WTC11 (cell line): ENCODE results near the gene TLE3. TPM values are rescaled to one million over a fixed set of nuclear protein-coding genes. Genes with fewer than 3 reads are reported as not detected.

ENCODE experiments used
- ATAC-seq: fragments of 200-7000 bp; cut with Tn5 transposase; 2 replicates; pipeline ENCODE4 v1.10.0; 2021; ENCODE audit warnings: mild to moderate bottlenecking, moderate library complexity
- CTCF ChIA-PET: fragments of 300-600 bp; sonication (Branson Sonifier 250); formaldehyde crosslinking; loops from one replicate; lab custom pipeline; 2021; ENCODE audit warnings: antibody characterized with exemption; lab: Charles Lee
- POLR2A ChIA-PET: fragments of 350-600 bp; sonication (Branson Sonifier 250); formaldehyde crosslinking; loops from one replicate; lab custom pipeline; 2021; ENCODE audit warnings: antibody characterized with exemption; lab: Charles Lee
- DNase-seq: peaks from one replicate; pipeline ENCODE4 v3.0.0; 2021; ENCODE audit warnings: low spot score
- H3K27ac Mint-ChIP-seq: 2 replicates; pipeline ENCODE4 v1.8.0; 2021; ENCODE audit warnings: mixed read lengths
- H3K27me3 Mint-ChIP-seq: 2 replicates; pipeline ENCODE4 v1.8.0; 2021; ENCODE audit warnings: low read depth, mild to moderate bottlenecking, moderate library complexity, mixed read lengths
- H3K36me3 Mint-ChIP-seq: 2 replicates; pipeline ENCODE4 v1.8.0; 2021; ENCODE audit warnings: mixed read lengths
- H3K4me1 Mint-ChIP-seq: 2 replicates; pipeline ENCODE4 v1.8.0; 2022; ENCODE audit warnings: mixed read lengths
- H3K4me3 Mint-ChIP-seq: 2 replicates; pipeline ENCODE4 v1.8.0; 2021; ENCODE audit warnings: mild to moderate bottlenecking, moderate library complexity, mixed read lengths
- H3K9me3 Mint-ChIP-seq: 2 replicates; pipeline ENCODE4 v1.8.0; 2021; ENCODE audit warnings: mixed read lengths
- AFF4 ChIP-seq: sonication (generic); formaldehyde crosslinking; IDR thresholded peaks from 2 replicates; pipeline ENCODE4 v1.8.1; 2023; ENCODE audit warnings: mild to moderate bottlenecking, missing genetic modification reagents, borderline replicate concordance
- ATF6 ChIP-seq: sonication (generic); formaldehyde crosslinking; IDR thresholded peaks from 2 replicates; pipeline ENCODE4 v1.8.1; 2023; ENCODE audit warnings: mild to moderate bottlenecking, missing genetic modification reagents
- CBFB ChIP-seq: sonication (generic); formaldehyde crosslinking; IDR thresholded peaks from 2 replicates; pipeline ENCODE4 v1.8.1; 2022; ENCODE audit warnings: mild to moderate bottlenecking, low read depth, missing genetic modification reagents
- E2F4 ChIP-seq: sonication (generic); formaldehyde crosslinking; IDR thresholded peaks from 2 replicates; pipeline ENCODE4 v1.8.1; 2022; ENCODE audit warnings: low read depth, mild to moderate bottlenecking, moderate library complexity, missing genetic modification reagents, borderline replicate concordance
- E2F5 ChIP-seq: sonication (generic); formaldehyde crosslinking; IDR thresholded peaks from 2 replicates; pipeline ENCODE4 v1.8.1; 2022; ENCODE audit warnings: mild to moderate bottlenecking, moderate library complexity, missing genetic modification reagents
- GRHL2 ChIP-seq: fragments of 250-450 bp; sonication (Bioruptor Pico); IDR thresholded peaks from 2 replicates; pipeline ENCODE4 v1.8.0; 2022; ENCODE audit warnings: mild to moderate bottlenecking, moderate library complexity; ENCODE audit not compliant: insufficient replicate concordance, severe bottlenecking
- HMGXB4 ChIP-seq: sonication (generic); formaldehyde crosslinking; IDR thresholded peaks from 2 replicates; pipeline ENCODE4 v1.8.1; 2023; ENCODE audit warnings: mild to moderate bottlenecking, moderate library complexity, missing genetic modification reagents
- IRF1 ChIP-seq: sonication (generic); formaldehyde crosslinking; IDR thresholded peaks from 2 replicates; pipeline ENCODE4 v1.8.0; 2023; ENCODE audit warnings: missing genetic modification reagents
- JAZF1 ChIP-seq: fragments of 250-450 bp; sonication (Bioruptor Pico); IDR thresholded peaks from 2 replicates; pipeline ENCODE4 v1.9.0; 2021; ENCODE audit warnings: moderate library complexity, mild to moderate bottlenecking, inconsistent platforms
- JUN ChIP-seq: sonication (generic); formaldehyde crosslinking; IDR thresholded peaks from 2 replicates; pipeline ENCODE4 v1.8.0; 2023; ENCODE audit warnings: mild to moderate bottlenecking, missing genetic modification reagents
- NFE2L1 ChIP-seq: sonication (generic); formaldehyde crosslinking; IDR thresholded peaks from 2 replicates; pipeline ENCODE4 v1.8.1; 2023; ENCODE audit warnings: missing genetic modification reagents
- NFYB ChIP-seq: sonication (generic); formaldehyde crosslinking; conservative IDR thresholded peaks from 2 replicates; pipeline ENCODE4 v1.8.0; 2022; ENCODE audit warnings: low read depth, missing genetic modification reagents
- NR3C1 ChIP-seq: sonication (generic); formaldehyde crosslinking; conservative IDR thresholded peaks from 2 replicates; pipeline ENCODE4 v1.8.1; 2023; ENCODE audit warnings: low read depth, mild to moderate bottlenecking, missing genetic modification reagents
- PRDM15 ChIP-seq: sonication (generic); formaldehyde crosslinking; IDR thresholded peaks from 2 replicates; pipeline ENCODE4 v1.8.0; 2022; ENCODE audit warnings: missing genetic modification reagents
- RORB ChIP-seq: fragments of 250-450 bp; sonication (Bioruptor Pico); IDR thresholded peaks from 2 replicates; pipeline ENCODE4 v1.9.0; 2021; ENCODE audit warnings: mild to moderate bottlenecking
- SOX15 ChIP-seq: fragments of 250-450 bp; sonication (Bioruptor Pico); IDR thresholded peaks from 2 replicates; pipeline ENCODE4 v1.9.0; 2021; ENCODE audit warnings: mild to moderate bottlenecking
- SP1 ChIP-seq: sonication (generic); formaldehyde crosslinking; conservative IDR thresholded peaks from 2 replicates; pipeline ENCODE4 v1.8.1; 2022; ENCODE audit warnings: missing genetic modification reagents
- ZNF416 ChIP-seq: fragments of 250-450 bp; sonication (Bioruptor Pico); IDR thresholded peaks from 2 replicates; pipeline ENCODE4 v1.9.0; 2021; ENCODE audit warnings: mild to moderate bottlenecking, inconsistent platforms
- ZNF425 ChIP-seq: fragments of 250-450 bp; sonication (Bioruptor Pico); conservative IDR thresholded peaks from 2 replicates; pipeline ENCODE4 v1.9.0; 2021; ENCODE audit warnings: mild to moderate bottlenecking
- total RNA-seq: library from RNA; stranded (reverse); gene quantifications from 3 replicates; pipeline ENCODE4 v1.2.3, GENCODE V29; 2021

The TLE3 gene
- total RNA-seq, 1 experiment from 2014 or later: 78.7 TPM

GRCh38 chr15:70088887-70089691 is 8.6 kb downstream of the TLE3 start:
- peaks cover 37% of the 10 kb centered on the region for H3K36me3 Mint-ChIP-seq
- peaks cover 95% of the 10 kb centered on the region for H3K4me1 Mint-ChIP-seq
- no peak overlapping the region; the same call in 1 of the 2 replicates for H3K27ac Mint-ChIP-seq
- peak overlapping the region; percentile 43 for H3K4me3 Mint-ChIP-seq
- peak; percentile 10 for ATAC-seq
- POLR2A ChIA-PET: interaction anchor here (0.9 kb wide), 1 partner anchor 9 kb away, joined by 3 read pairs; the partner anchor contains the start of gene TLE3
- H3K9me3 Mint-ChIP-seq: no peaks in the 10 kb centered on the region
- TF ChIP-seq ZNF416 (CRISPR knock-in tag) (no peak), RORB (CRISPR knock-in tag) (no peak), SP1 (no peak), NR3C1 (CRISPR knock-in tag) (no peak), JUN (no peak), SOX15 (CRISPR knock-in tag) (no peak), IRF1 (CRISPR knock-in tag) (no peak), ZNF425 (CRISPR knock-in tag) (no peak), E2F5 (CRISPR knock-in tag) (no peak), JAZF1 (CRISPR knock-in tag) (no peak), AFF4 (CRISPR knock-in tag) (no peak), CBFB (no peak), GRHL2 (CRISPR knock-in tag) (no peak), PRDM15 (CRISPR knock-in tag) (no peak), NFYB (CRISPR knock-in tag) (no peak), E2F4 (CRISPR knock-in tag) (no peak), ATF6 (CRISPR knock-in tag) (no peak), NFE2L1 (no peak), HMGXB4 (CRISPR knock-in tag) (no peak)
- peak; percentile 29 for DNase-seq
- peaks cover 14% of the 10 kb centered on the region for H3K27me3 Mint-ChIP-seq
- CTCF ChIA-PET: no interaction called here
